Activated naive CD8-positive, alpha-beta T cell treated with anti-CD3 and anti-CD28 coated beads, Interleukin-2, amount 50 U/mL, for 24 hours (primary cell): Measurements from ENCODE around the gene TTC33.
"Not testable (repeated sequence)": the region's sequence is repeated elsewhere in the genome, so short reads cannot be mapped to it uniquely, and the experiment has no call there.

ENCODE experiments used
- ATAC-seq: fragments of 150-1000 bp; cut with Tn5 transposase; one replicate; pipeline ENCODE4 v1.10.0; 2021
- DNase-seq: peaks from one replicate; pipeline ENCODE4 v3.0.0; 2021
- H3K27ac Mint-ChIP-seq: one replicate; pipeline ENCODE4 v1.8.0; 2021; ENCODE audit warnings: mild to moderate bottlenecking, mixed read lengths
- H3K27me3 Mint-ChIP-seq: one replicate; pipeline ENCODE4 v1.8.0; 2021; ENCODE audit warnings: mixed read lengths
- H3K36me3 Mint-ChIP-seq: one replicate; pipeline ENCODE4 v1.8.0; 2021; ENCODE audit warnings: low read depth, mixed read lengths
- H3K4me1 Mint-ChIP-seq: one replicate; pipeline ENCODE4 v1.8.0; 2021; ENCODE audit warnings: mixed read lengths
- H3K4me3 Mint-ChIP-seq: one replicate; pipeline ENCODE4 v1.8.0; 2021; ENCODE audit warnings: mild to moderate bottlenecking, moderate library complexity, mixed read lengths
- H3K9me3 Mint-ChIP-seq: one replicate; pipeline ENCODE4 v1.8.0; 2021; ENCODE audit warnings: mixed read lengths

Gene TTC33

GRCh38 chr5:40675396-40676133 lies 80.2 kb downstream of the TTC33 start:
- peak; percentile 34 for ATAC-seq
- no peaks in the 10 kb centered on the region for H3K27me3 Mint-ChIP-seq
- peak overlapping the region; percentile 83 for H3K27ac Mint-ChIP-seq
- H3K36me3 Mint-ChIP-seq = peaks cover 3% of the 10 kb centered on the region
- no peak for DNase-seq
- peak overlapping the region; percentile 16 for H3K4me3 Mint-ChIP-seq
- peaks cover 74% of the 10 kb centered on the region for H3K4me1 Mint-ChIP-seq
- no peaks in the 10 kb centered on the region for H3K9me3 Mint-ChIP-seq

GRCh38 chr5:40674661-40675235 lies 81.0 kb downstream of the TTC33 start:
- H3K9me3 Mint-ChIP-seq = no peaks in the 10 kb centered on the region
- no peak for ATAC-seq
- no peaks in the 10 kb centered on the region for H3K27me3 Mint-ChIP-seq
- no peak overlapping the region for H3K27ac Mint-ChIP-seq
- no peak for DNase-seq
- H3K4me1 Mint-ChIP-seq = peaks cover 83% of the 10 kb centered on the region
- no peak overlapping the region for H3K4me3 Mint-ChIP-seq
- H3K36me3 Mint-ChIP-seq = no peaks in the 10 kb centered on the region

- DNase-seq (no peak), ATAC-seq (no peak)
- Mint-ChIP-seq H3K4me1 (peaks cover 75% of the 10 kb centered on the region), H3K27me3 (no peaks in the 10 kb centered on the region), H3K9me3 (no peaks in the 10 kb centered on the region), H3K4me3 (no peak overlapping the region), H3K27ac (no peak overlapping the region), H3K36me3 (no peaks in the 10 kb centered on the region)
These were observed 83.3 kb downstream of the TTC33 start for GRCh38 chr5:40672425-40672824.

- no peak overlapping the region for H3K4me3 Mint-ChIP-seq
- ATAC-seq (no peak), DNase-seq (no peak)
- no peak overlapping the region for H3K27ac Mint-ChIP-seq
- H3K9me3 Mint-ChIP-seq = no peaks in the 10 kb centered on the region
- H3K4me1 Mint-ChIP-seq = peaks cover 52% of the 10 kb centered on the region
- H3K36me3 Mint-ChIP-seq = no peaks in the 10 kb centered on the region
- no peaks in the 10 kb centered on the region for H3K27me3 Mint-ChIP-seq
These were observed 86.0 kb downstream of the TTC33 start for GRCh38 chr5:40669606-40670390.

- DNase-seq (no peak), ATAC-seq (no peak)
- no peak overlapping the region for H3K27ac Mint-ChIP-seq
- H3K4me1 Mint-ChIP-seq = peaks cover 30% of the 10 kb centered on the region
- no peaks in the 10 kb centered on the region for H3K36me3 Mint-ChIP-seq
- no peak overlapping the region for H3K4me3 Mint-ChIP-seq
- H3K9me3 Mint-ChIP-seq = no peaks in the 10 kb centered on the region
- H3K27me3 Mint-ChIP-seq = no peaks in the 10 kb centered on the region
These were observed 88.5 kb downstream of the TTC33 start for GRCh38 chr5:40667161-40667663.

GRCh38 chr5:40666657-40667056 lies 89.1 kb downstream of the TTC33 start:
- H3K9me3 Mint-ChIP-seq = no peaks in the 10 kb centered on the region
- no peaks in the 10 kb centered on the region for H3K36me3 Mint-ChIP-seq
- ATAC-seq (no peak), DNase-seq (no peak)
- H3K4me3 Mint-ChIP-seq = no peak overlapping the region
- H3K27me3 Mint-ChIP-seq = no peaks in the 10 kb centered on the region
- peaks cover 29% of the 10 kb centered on the region for H3K4me1 Mint-ChIP-seq
- H3K27ac Mint-ChIP-seq = no peak overlapping the region

- DNase-seq (no peak), ATAC-seq (no peak)
- Mint-ChIP-seq H3K27me3 (no peaks in the 10 kb centered on the region), H3K4me1 (peaks cover 22% of the 10 kb centered on the region), H3K9me3 (no peaks in the 10 kb centered on the region), H3K4me3 (no peak overlapping the region), H3K27ac (no peak overlapping the region), H3K36me3 (no peaks in the 10 kb centered on the region)
These were observed 90.0 kb downstream of the TTC33 start for GRCh38 chr5:40665635-40666298.

- DNase-seq = no peak
- H3K27me3 Mint-ChIP-seq = no peaks in the 10 kb centered on the region
- H3K4me1 Mint-ChIP-seq = peaks cover 11% of the 10 kb centered on the region
- no peak overlapping the region for H3K27ac Mint-ChIP-seq
- no peak for ATAC-seq
- H3K4me3 Mint-ChIP-seq = no peak overlapping the region
- H3K9me3 Mint-ChIP-seq = no peaks in the 10 kb centered on the region
- H3K36me3 Mint-ChIP-seq = no peaks in the 10 kb centered on the region
These were observed 95.0 kb downstream of the TTC33 start for GRCh38 chr5:40660751-40661150.

GRCh38 chr5:40656766-40657165 lies 99.0 kb downstream of the TTC33 start:
- no peak overlapping the region for H3K4me3 Mint-ChIP-seq
- no peaks in the 10 kb centered on the region for H3K36me3 Mint-ChIP-seq
- no peaks in the 10 kb centered on the region for H3K9me3 Mint-ChIP-seq
- H3K27ac Mint-ChIP-seq = no peak overlapping the region
- ATAC-seq (no peak), DNase-seq (no peak)
- no peaks in the 10 kb centered on the region for H3K27me3 Mint-ChIP-seq
- peaks cover 50% of the 10 kb centered on the region for H3K4me1 Mint-ChIP-seq

- H3K27me3 Mint-ChIP-seq, H3K36me3 Mint-ChIP-seq, H3K4me3 Mint-ChIP-seq, H3K9me3 Mint-ChIP-seq, DNase-seq, H3K27ac Mint-ChIP-seq, ATAC-seq: not testable (repeated sequence)
- H3K4me1 Mint-ChIP-seq = peaks cover 50% of the 10 kb centered on the region
These were observed 99.7 kb downstream of the TTC33 start for GRCh38 chr5:40656091-40656490.

- H3K36me3 Mint-ChIP-seq = no peaks in the 10 kb centered on the region
- H3K27ac Mint-ChIP-seq = peak overlapping the region; percentile 63
- H3K4me1 Mint-ChIP-seq = peaks cover 55% of the 10 kb centered on the region
- no peak for ATAC-seq
- peak overlapping the region; percentile 32 for H3K4me3 Mint-ChIP-seq
- no peaks in the 10 kb centered on the region for H3K9me3 Mint-ChIP-seq
- no peaks in the 10 kb centered on the region for H3K27me3 Mint-ChIP-seq
- DNase-seq = no peak
These were observed 100.6 kb downstream of the TTC33 start for GRCh38 chr5:40655138-40655537.

- peak overlapping the region; percentile 71 for H3K4me3 Mint-ChIP-seq
- no peak for ATAC-seq
- no peaks in the 10 kb centered on the region for H3K9me3 Mint-ChIP-seq
- no peaks in the 10 kb centered on the region for H3K36me3 Mint-ChIP-seq
- H3K27ac Mint-ChIP-seq = peak overlapping the region; percentile 61
- no peaks in the 10 kb centered on the region for H3K27me3 Mint-ChIP-seq
- DNase-seq = no peak
- peaks cover 61% of the 10 kb centered on the region for H3K4me1 Mint-ChIP-seq
These were observed 101.3 kb downstream of the TTC33 start for GRCh38 chr5:40654377-40654991.

GRCh38 chr5:40653221-40654022 lies 102.3 kb downstream of the TTC33 start:
- H3K27ac Mint-ChIP-seq = peak overlapping the region; percentile 73
- H3K9me3 Mint-ChIP-seq = no peaks in the 10 kb centered on the region
- peak overlapping the region; percentile 71 for H3K4me3 Mint-ChIP-seq
- H3K27me3 Mint-ChIP-seq = no peaks in the 10 kb centered on the region
- peaks cover 62% of the 10 kb centered on the region for H3K4me1 Mint-ChIP-seq
- H3K36me3 Mint-ChIP-seq = no peaks in the 10 kb centered on the region
- DNase-seq = no peak
- ATAC-seq = peak; percentile 47
